Measurements from ENCODE around the gene CNPY1. TPM values are rescaled to one million over a fixed set of nuclear protein-coding genes. Genes with fewer than 3 reads are reported as not detected.

The CNPY1 gene
- polyA plus RNA-seq, 2 of the 4 experiments (the other 2 are of a cell fraction) = not detected

GRCh38 chr7:155460926-155461613 lies 85.3 kb downstream of the CNPY1 start:
- Histone ChIP-seq H3K4me2 (no peak overlapping the region), H3K4me3 (no peak overlapping the region), H3K4me1 (0 out of 3 replicates have a peak, but pooled peaks cover 9% of the 10 kb centered on the region), H3K9me3 (no peaks in the 10 kb centered on the region), H3K27ac (no peak overlapping the region)
- ATAC-seq (no peak), DNase-seq (ENCODE audit: low read depth in 1 of 2, low spot score in 1 of 2) (no peak), FAIRE-seq (no peak)
- 80% methylated on average over 8 of the region's 8 CpGs for WGBS (ENCODE audit: missing lambda C conversion rate)
- no peak for TF ChIP-seq E2F6 (IDR thresholded peaks at IDR 0.05; ENCODE audit: borderline replicate concordance, low read depth)
- no peak for TF ChIP-seq GATA3 (IDR thresholded peaks at IDR 0.05; ENCODE audit: borderline replicate concordance)
- no peak for TF ChIP-seq ZFP36 (IDR thresholded peaks at IDR 0.05; ENCODE audit: borderline replicate concordance, partially characterized antibody)
- no peak for TF ChIP-seq ELK1 (IDR thresholded peaks at IDR 0.05; ENCODE audit: low read depth, low read length)
- CTCF ChIA-PET = interaction anchor here (1.2 kb wide), 1 partner anchor 81 kb away, joined by 3 read pairs; no protein-coding TSS in a partner anchor
- POLR2A ChIA-PET = no interaction called here

- Histone ChIP-seq H3K27ac (no peak overlapping the region), H3K4me1 (peaks cover 9% of the 10 kb centered on the region; the same call in 1 of the 3 replicates), H3K4me3 (no peak overlapping the region), H3K9me3 (no peaks in the 10 kb centered on the region), H3K4me2 (no peak overlapping the region)
- ATAC-seq (no peak), FAIRE-seq (no peak), DNase-seq (ENCODE audit: low read depth in 1 of 2, low spot score in 1 of 2) (no peak)
- 95% methylated on average over 34 of the region's 34 CpGs for WGBS (ENCODE audit: missing lambda C conversion rate)
- TF ChIP-seq KDM5A (IDR thresholded peaks at IDR 0.05) (no peak), NR3C1 (IDR thresholded peaks at IDR 0.05) (no peak), JUN (IDR thresholded peaks at IDR 0.05) (no peak), CEBPB (IDR thresholded peaks at IDR 0.05) (no peak), RAD21 (conservative IDR thresholded peaks at IDR 0.05 in 1 of 2, IDR thresholded peaks at IDR 0.05 in 1 of 2) (no peak), HES2 (IDR thresholded peaks at IDR 0.05) (no peak), HEYL (CRISPR knock-in tag; IDR thresholded peaks at IDR 0.05) (no peak), CTCF (IDR thresholded peaks at IDR 0.05) (no peak), PHF8 (IDR thresholded peaks at IDR 0.05; ENCODE audit: borderline replicate concordance, low read depth) (no peak), GATA3 (IDR thresholded peaks at IDR 0.05; ENCODE audit: borderline replicate concordance) (no peak), TP53 (CRISPR knock-in tag; IDR thresholded peaks at IDR 0.05) (no peak), POLR2A (IDR thresholded peaks at IDR 0.05; ENCODE audit: low read length) (no peak), TFCP2L1 (CRISPR knock-in tag; IDR thresholded peaks at IDR 0.05) (no peak), MAFK (IDR thresholded peaks at IDR 0.05; ENCODE audit: partially characterized antibody) (no peak)
- ChIA-PET CTCF (no interaction called here), POLR2A (no interaction called here)
These were observed 86.5 kb downstream of the CNPY1 start for GRCh38 chr7:155459700-155460461.
